Loucy (cell line): ENCODE data around the gene NCOR1.

Experiments used
- EZH2phosphoT487 ChIP-seq: fragments of 200-600 bp; IDR thresholded peaks from 2 replicates; pipeline ENCODE4 v1.6.1; 2018; ENCODE audit warnings: antibody characterized with exemption, mild to moderate bottlenecking, moderate library complexity, borderline replicate concordance
- TF ChIP-seq, protein P1 (sequence below): fragments of 200-600 bp; sonication (generic); conservative IDR thresholded peaks from 2 replicates; pipeline ENCODE4 v1.5.1; 2014; ENCODE audit warnings: mild to moderate bottlenecking, antibody characterized with exemption, low read length

DNA sequence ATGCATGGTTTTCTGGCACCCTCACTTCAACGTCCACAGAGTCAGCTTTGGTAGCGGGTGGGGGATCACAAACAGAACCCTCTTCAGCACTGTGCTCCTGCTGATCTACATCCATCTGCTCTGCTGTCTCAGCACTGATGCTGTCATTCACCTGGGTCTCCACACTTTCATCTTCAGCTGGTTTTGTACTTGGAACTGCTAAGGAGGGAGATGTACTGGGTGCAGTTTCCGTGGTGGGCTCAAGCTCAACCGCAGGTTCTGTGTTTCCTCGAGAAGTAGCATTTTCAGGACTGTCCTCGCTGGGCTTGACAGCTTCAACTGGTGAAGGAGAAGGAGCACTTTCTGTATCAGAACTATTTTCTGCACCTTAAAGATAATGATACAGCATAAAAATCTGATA, 113.9 kb downstream of the NCOR1 start:
- TF ChIP-seq, protein P1, sequence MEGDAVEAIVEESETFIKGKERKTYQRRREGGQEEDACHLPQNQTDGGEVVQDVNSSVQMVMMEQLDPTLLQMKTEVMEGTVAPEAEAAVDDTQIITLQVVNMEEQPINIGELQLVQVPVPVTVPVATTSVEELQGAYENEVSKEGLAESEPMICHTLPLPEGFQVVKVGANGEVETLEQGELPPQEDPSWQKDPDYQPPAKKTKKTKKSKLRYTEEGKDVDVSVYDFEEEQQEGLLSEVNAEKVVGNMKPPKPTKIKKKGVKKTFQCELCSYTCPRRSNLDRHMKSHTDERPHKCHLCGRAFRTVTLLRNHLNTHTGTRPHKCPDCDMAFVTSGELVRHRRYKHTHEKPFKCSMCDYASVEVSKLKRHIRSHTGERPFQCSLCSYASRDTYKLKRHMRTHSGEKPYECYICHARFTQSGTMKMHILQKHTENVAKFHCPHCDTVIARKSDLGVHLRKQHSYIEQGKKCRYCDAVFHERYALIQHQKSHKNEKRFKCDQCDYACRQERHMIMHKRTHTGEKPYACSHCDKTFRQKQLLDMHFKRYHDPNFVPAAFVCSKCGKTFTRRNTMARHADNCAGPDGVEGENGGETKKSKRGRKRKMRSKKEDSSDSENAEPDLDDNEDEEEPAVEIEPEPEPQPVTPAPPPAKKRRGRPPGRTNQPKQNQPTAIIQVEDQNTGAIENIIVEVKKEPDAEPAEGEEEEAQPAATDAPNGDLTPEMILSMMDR: no peak
- no peak for TF ChIP-seq EZH2phosphoT487
